SK-N-MC (cell line): Measurements from ENCODE around the gene ELAVL3.
A peak's percentile ranks its signal among the peaks of the same experiment; 100 is the strongest.

Source experiments
- DNase-seq: peaks from one replicate; pipeline ENCODE4 v3.0.0-alpha.2; 2011; ENCODE audit warnings: low read depth, low spot score
- H3K27ac ChIP-seq: fragments of 200-600 bp; sonication (generic); 2 replicates; pipeline ENCODE4 v1.5.1; 2016; ENCODE audit warnings: mixed run types
- H3K36me3 ChIP-seq: fragments of 200-600 bp; sonication (generic); 2 replicates; pipeline ENCODE4 v1.6.1; 2017; ENCODE audit warnings: antibody characterized with exemption, low read length, mixed read lengths; ENCODE audit not compliant: insufficient read depth
- H3K4me3 ChIP-seq: fragments of 200-600 bp; sonication (generic); 2 replicates; pipeline ENCODE4 v1.5.1; 2016
- H3K9ac ChIP-seq: fragments of 200-600 bp; sonication (generic); 2 replicates; pipeline ENCODE4 v1.8.0; 2017; ENCODE audit warnings: mixed run types, mixed read lengths; ENCODE audit not compliant: insufficient read length
- H3K9me3 ChIP-seq: fragments of 200-600 bp; sonication (generic); 2 replicates; pipeline ENCODE4 v1.6.1; 2017; ENCODE audit warnings: low read depth, mild to moderate bottlenecking, antibody characterized with exemption, low read length, moderate library complexity, mixed read lengths
- EZH2 ChIP-seq: fragments of 200-600 bp; sonication (generic); IDR thresholded peaks from one replicate; pipeline ENCODE4 v1.6.1; 2017; ENCODE audit warnings: antibody characterized with exemption
- FOXP2 ChIP-seq: optimal IDR thresholded peaks from 2 replicates; pipeline ENCODE3; 2011; ENCODE audit warnings: mild to moderate bottlenecking, moderate library complexity; ENCODE audit not compliant: insufficient read depth; ENCODE audit errors: extremely low read length, control extremely low read depth
- POLR2AphosphoS5 ChIP-seq: IDR thresholded peaks from 2 replicates; pipeline ENCODE4 v1.6.1; 2012; ENCODE audit warnings: mild to moderate bottlenecking, low read depth, low read length, borderline replicate concordance

The ELAVL3 gene

GRCh38 chr19:11422163-11423065, 58.4 kb downstream of the ELAVL3 start:
- H3K9me3 ChIP-seq, result no peaks in the 10 kb centered on the region
- no peak for DNase-seq
- H3K36me3 ChIP-seq, result no peaks in the 10 kb centered on the region
- no peak for TF ChIP-seq FOXP2
- TF ChIP-seq POLR2AphosphoS5, result no peak
- no peak for TF ChIP-seq EZH2
- peak overlapping the region; percentile 49; the same call in 1 of the 2 replicates for H3K4me3 ChIP-seq
- H3K27ac ChIP-seq, result no peak overlapping the region
- H3K9ac ChIP-seq, result no peak overlapping the region

DNA sequence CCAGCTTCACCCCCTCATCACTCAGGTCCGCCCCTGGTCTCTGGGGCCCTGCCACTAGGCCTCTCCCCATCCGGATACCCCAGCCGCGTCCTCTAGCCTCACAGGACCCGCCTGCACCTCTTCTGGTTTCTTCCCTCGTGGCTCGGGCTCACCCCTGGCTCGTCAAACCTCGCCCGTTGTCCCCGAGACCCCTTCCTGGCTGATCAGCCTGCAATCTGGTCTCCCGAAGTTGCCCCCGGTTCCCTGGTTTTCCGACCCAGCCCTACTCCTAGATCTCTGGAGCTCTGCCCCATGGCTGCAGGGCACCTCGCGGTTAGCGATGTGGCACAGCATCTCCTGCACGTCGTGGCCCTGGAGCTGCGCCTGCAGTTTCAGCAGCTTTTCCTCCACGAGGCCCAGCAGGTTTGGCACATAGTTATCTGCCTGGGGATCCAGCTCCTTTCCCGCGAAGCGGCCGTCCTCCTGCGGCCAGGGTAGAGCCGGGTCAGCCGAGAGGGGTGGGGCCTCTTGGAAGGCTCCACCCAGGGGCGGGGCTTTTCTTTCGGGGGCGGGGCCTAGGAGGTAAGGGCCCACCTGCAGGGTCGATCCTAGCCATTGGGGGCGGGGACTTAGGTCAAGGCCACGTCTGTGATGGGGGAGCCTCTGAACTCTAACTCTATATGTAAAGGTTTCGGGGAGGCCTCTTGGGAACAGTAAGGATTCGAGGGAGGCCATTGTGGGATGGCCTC, 59.3 kb downstream of the ELAVL3 start:
- no peaks in the 10 kb centered on the region for H3K9me3 ChIP-seq
- H3K36me3 ChIP-seq, result no peaks in the 10 kb centered on the region
- H3K27ac ChIP-seq, result no peak overlapping the region
- H3K4me3 ChIP-seq, result peak overlapping the region; percentile 49; the same call in 1 of the 2 replicates
- H3K9ac ChIP-seq, result no peak overlapping the region
- no peak for TF ChIP-seq POLR2AphosphoS5
- no peak for TF ChIP-seq EZH2
- no peak for DNase-seq

- no peak overlapping the region for H3K27ac ChIP-seq
- no peak for TF ChIP-seq POLR2AphosphoS5
- peak; percentile 47 for TF ChIP-seq EZH2
- no peaks in the 10 kb centered on the region for H3K36me3 ChIP-seq
- no peak overlapping the region for H3K4me3 ChIP-seq
- no peak for DNase-seq
- H3K9me3 ChIP-seq, result no peaks in the 10 kb centered on the region
- no peak overlapping the region for H3K9ac ChIP-seq
These were observed 60.1 kb downstream of the ELAVL3 start for GRCh38 chr19:11420429-11421370.

DNA sequence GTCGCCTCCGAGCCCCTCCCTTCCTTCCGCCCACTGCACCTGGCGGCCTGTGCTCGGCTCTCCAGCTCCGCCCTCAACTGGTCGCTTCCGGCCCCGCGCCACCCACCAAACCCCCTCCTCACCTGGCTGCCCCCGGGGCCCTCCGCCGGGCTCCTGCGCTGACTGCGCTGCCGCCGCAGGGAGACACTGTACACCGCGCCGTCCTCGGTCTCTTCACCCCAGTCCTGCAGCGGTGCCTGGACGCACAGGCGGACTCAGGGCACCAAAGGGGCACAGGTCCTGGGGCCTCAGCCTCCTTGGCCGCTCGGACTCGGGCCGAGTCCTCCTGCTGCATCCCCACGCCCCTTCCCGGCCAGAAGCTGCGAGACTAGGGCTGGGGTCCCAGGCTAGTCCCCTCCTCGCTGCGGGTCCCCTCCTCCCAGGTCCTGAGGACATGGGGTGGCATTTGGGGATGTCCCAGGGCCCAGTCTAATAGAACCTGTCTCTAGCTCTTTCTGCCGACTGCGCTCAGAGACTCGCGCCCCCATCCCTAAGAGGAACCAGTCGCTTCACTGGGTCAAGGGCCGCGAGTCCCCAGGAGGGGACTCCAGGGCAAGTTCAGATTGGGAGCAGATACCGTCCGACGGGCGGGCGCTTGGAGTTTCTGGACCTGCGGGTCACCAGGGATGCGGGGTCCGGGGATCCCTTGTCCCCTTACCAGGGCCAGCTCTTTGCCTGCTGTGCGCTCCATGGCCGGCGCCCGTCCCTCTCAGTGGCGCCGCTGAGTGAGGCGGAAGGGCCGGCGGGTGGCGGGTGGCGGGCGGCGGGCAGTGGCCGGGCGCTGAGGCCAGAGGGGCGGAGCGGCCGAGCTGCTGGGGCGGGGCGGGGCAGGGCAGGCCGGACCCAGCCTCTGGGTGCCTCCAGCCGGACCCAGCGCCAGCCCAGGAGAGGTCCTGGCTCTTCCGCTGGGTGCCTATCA, 62.0 kb downstream of the ELAVL3 start, which contains the start of gene RGL3:
RGL3 (minus strand) TSS at position 766 of the 958 bp plus-strand sequence; CDS start at position 730, 36 bp downstream.
- Histone ChIP-seq H3K27ac (no peak within 1 kb of the TSS), H3K4me3 (no peak within 1 kb of the TSS), H3K9me3 (no peaks in the 10 kb centered on the region), H3K9ac (no peak within 1 kb of the TSS), H3K36me3 (no peaks in the 10 kb centered on the region)
- DNase-seq, result no peak
- TF ChIP-seq FOXP2 (no peak), EZH2 (no peak), POLR2AphosphoS5 (no peak)

GRCh38 chr19:11418094-11418548, 62.7 kb downstream of the ELAVL3 start:
- H3K27ac ChIP-seq, result no peak overlapping the region
- DNase-seq, result no peak
- H3K9me3 ChIP-seq, result no peaks in the 10 kb centered on the region
- TF ChIP-seq EZH2, result no peak
- TF ChIP-seq FOXP2, result no peak
- no peak for TF ChIP-seq POLR2AphosphoS5
- H3K9ac ChIP-seq, result no peak overlapping the region
- no peak overlapping the region for H3K4me3 ChIP-seq
- H3K36me3 ChIP-seq, result no peaks in the 10 kb centered on the region

DNA sequence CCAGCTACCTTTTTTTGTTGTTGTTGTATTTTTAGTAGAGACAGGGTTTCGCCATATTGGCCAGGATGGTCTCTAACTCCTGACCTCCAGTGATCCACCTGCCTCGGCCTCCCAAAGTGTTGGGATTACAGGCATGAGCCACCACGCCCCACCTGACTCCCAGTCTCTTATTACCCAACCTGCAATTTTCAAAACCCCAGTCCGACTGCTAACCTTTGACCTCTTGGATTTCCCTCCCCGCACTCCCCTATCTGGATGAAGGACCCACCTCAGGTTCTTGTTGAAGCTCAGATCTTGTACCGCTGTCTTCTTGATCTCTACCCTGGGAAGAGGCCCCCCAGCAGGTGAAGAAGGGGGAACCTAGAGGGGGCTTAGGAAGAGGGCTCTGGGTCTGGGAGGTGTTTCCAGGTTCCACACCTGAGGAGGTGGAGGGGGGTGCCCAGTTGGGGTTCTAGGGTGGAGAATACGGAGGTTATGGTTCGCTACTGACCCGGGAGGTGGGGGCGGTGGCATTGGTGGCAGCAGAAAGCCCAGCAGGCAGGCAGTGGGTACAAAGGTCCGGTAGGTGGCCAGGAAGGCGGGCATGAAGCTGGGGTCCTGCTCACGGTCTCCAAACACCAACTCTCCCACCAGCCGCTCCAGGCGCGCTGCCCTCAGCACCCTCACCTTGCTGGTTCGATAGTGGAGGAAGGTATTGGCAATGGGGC, 64.3 kb downstream of the ELAVL3 start:
- H3K27ac ChIP-seq, result no peak overlapping the region
- H3K9ac ChIP-seq, result no peak overlapping the region
- no peak for DNase-seq
- no peaks in the 10 kb centered on the region for H3K9me3 ChIP-seq
- no peak overlapping the region for H3K4me3 ChIP-seq
- H3K36me3 ChIP-seq, result no peaks in the 10 kb centered on the region
- TF ChIP-seq POLR2AphosphoS5 (no peak), EZH2 (no peak), FOXP2 (no peak)
